ENCODE data around the gene HSD17B3. TPM values are rescaled to one million over a fixed set of nuclear protein-coding genes. Genes with fewer than 3 reads are reported as not detected.

HSD17B3 gene
- total RNA-seq, 1 donor from 2014 or later, result not detected

DNA sequence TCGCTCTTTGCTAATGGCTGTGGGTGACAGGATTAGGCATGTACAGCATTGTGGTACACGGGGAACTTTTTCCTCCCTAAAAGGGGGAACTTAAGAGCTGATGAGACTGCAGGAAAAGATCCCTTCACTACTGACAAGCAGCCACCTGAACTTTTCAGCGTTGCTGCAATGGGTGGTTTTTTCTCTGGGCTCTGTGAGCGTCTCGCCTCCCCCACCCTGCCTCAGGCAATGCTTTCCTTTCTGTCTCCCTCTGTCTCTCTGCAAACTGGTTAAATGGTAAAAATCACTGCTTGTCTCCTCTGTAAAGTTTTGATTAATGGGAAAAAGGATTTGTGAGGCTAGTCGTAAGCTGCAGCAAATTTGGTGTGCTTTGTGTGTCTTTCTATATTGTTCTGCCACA, 20.3 kb downstream of the HSD17B3 start:
- Mint-ChIP-seq H3K4me1 (no peaks in the 10 kb centered on the region), H3K9me3 (peaks cover 5% of the 10 kb centered on the region), H3K4me3 (no peak overlapping the region), H3K36me3 (ENCODE audit: low read depth) (peaks cover 2% of the 10 kb centered on the region), H3K27ac (no peak overlapping the region), H3K27me3 (no peaks in the 10 kb centered on the region)
- intact Hi-C loops (cut with micrococcal nuclease), result no loop called here
- DNase-seq, result no peak

DNA sequence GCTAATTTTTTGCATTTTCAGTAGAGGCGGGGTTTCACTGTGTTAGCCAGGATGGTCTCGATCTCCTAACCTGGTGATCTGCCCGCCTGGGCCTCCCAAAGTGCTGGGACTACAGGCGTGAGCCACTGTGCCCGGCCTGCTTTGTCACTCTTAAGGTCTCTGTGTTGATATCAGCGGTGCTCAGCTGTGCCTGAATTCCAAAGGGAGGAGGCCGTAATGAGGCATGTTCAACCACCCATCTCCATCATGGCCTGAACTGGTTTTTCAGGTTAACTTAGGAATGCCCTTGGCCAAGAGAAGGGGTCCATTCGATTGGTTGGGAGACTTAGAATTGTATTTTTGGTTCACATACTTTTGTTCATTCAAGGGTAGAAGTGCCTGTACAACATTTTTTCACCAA, 22.0 kb downstream of the HSD17B3 start:
- Mint-ChIP-seq H3K9me3 (peaks cover 6% of the 10 kb centered on the region), H3K4me1 (no peaks in the 10 kb centered on the region), H3K27me3 (no peaks in the 10 kb centered on the region), H3K27ac (no peak overlapping the region), H3K4me3 (no peak overlapping the region), H3K36me3 (ENCODE audit: low read depth) (no peaks in the 10 kb centered on the region)
- intact Hi-C loops (cut with micrococcal nuclease), result no loop called here
- DNase-seq, result no peak

- Mint-ChIP-seq H3K36me3 (ENCODE audit: low read depth) (no peaks in the 10 kb centered on the region), H3K27me3 (peaks cover 5% of the 10 kb centered on the region), H3K27ac (no peak overlapping the region), H3K9me3 (peaks cover 16% of the 10 kb centered on the region), H3K4me1 (no peaks in the 10 kb centered on the region), H3K4me3 (no peak overlapping the region)
- intact Hi-C loops (cut with micrococcal nuclease), result no loop called here
- no peak for DNase-seq
These were observed 27.0 kb downstream of the HSD17B3 start for GRCh38 chr9:96274939-96275338.

- intact Hi-C loops (cut with micrococcal nuclease), result no loop called here
- no peak overlapping the region for H3K27ac Mint-ChIP-seq
- no peak overlapping the region for H3K4me3 Mint-ChIP-seq
- no peaks in the 10 kb centered on the region for H3K4me1 Mint-ChIP-seq
- peaks cover 8% of the 10 kb centered on the region for H3K27me3 Mint-ChIP-seq
- H3K9me3 Mint-ChIP-seq, result peaks cover 10% of the 10 kb centered on the region
- no peaks in the 10 kb centered on the region for H3K36me3 Mint-ChIP-seq (ENCODE audit: low read depth)
- no peak for DNase-seq
These were observed 31.7 kb downstream of the HSD17B3 start for GRCh38 chr9:96270236-96270744.

GRCh38 chr9:96258967-96259366, 43.0 kb downstream of the HSD17B3 start:
- Mint-ChIP-seq H3K36me3 (ENCODE audit: low read depth) (no peaks in the 10 kb centered on the region), H3K4me3 (no peak overlapping the region), H3K4me1 (peaks cover 4% of the 10 kb centered on the region), H3K27ac (no peak overlapping the region), H3K9me3 (no peaks in the 10 kb centered on the region), H3K27me3 (peaks cover 15% of the 10 kb centered on the region)
- DNase-seq, result no peak
- intact Hi-C loops (cut with micrococcal nuclease), result no loop called here

DNA sequence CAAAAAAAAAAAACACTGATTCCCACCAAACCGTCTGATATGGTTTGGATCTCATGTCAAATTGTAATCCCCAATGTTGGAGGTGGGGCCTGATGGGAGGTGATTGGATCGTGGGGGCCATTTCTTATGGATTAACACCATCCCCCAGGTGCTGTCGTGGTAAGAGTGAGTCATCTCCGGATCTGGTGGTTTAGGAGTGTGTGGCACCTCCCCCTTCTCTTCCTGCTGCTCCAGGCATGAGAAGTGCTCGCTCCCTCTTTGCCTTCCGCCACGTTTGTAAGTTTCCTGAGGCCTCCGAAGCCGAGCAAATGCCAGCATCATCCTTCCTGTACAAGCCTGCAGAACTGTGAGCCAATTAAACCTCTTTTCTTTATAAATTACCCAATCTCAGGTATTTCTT, 45.2 kb downstream of the HSD17B3 start:
- intact Hi-C loops (cut with micrococcal nuclease), result no loop called here
- H3K27ac Mint-ChIP-seq, result no peak overlapping the region
- H3K4me3 Mint-ChIP-seq, result no peak overlapping the region
- H3K4me1 Mint-ChIP-seq, result peaks cover 4% of the 10 kb centered on the region
- H3K36me3 Mint-ChIP-seq (ENCODE audit: low read depth), result no peaks in the 10 kb centered on the region
- H3K9me3 Mint-ChIP-seq, result no peaks in the 10 kb centered on the region
- H3K27me3 Mint-ChIP-seq, result peaks cover 24% of the 10 kb centered on the region
- no peak for DNase-seq

- peaks cover 4% of the 10 kb centered on the region for H3K4me1 Mint-ChIP-seq
- no peaks in the 10 kb centered on the region for H3K36me3 Mint-ChIP-seq (ENCODE audit: low read depth)
- no peak for DNase-seq
- intact Hi-C loops (cut with micrococcal nuclease), result no loop called here
- peaks cover 27% of the 10 kb centered on the region for H3K27me3 Mint-ChIP-seq
- no peak overlapping the region for H3K27ac Mint-ChIP-seq
- no peak overlapping the region for H3K4me3 Mint-ChIP-seq
- no peaks in the 10 kb centered on the region for H3K9me3 Mint-ChIP-seq
These were observed 46.3 kb downstream of the HSD17B3 start for GRCh38 chr9:96255698-96256097.

DNA sequence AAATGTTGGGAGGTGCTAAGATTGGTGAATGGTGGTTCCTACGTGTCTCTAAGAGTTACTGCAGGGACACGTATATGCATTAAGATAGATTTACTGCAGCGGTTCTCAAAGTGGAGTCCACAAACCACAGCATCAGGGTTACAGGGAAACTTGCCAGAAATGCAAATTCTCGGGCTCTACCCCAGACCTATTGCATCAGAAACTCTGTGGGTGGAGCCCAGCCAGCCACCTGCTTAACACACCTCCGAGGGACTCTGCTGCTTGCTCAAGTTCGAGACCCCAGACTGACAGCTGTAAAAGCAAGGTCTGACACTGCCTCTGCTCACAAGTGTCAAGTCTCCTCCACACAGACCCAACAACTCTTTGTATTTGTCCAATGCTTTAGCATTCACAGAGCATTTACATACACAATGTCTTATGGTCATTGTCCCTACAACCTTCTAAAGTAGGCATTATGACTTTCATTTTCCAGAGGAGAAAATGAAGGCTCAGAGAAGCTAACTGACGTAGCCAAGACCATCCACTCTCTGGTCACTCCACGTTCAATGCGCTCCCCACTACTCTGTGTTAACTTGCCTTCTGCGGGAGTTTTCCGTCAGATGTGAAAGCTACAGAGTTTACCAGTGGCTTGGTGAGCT, 48.8 kb downstream of the HSD17B3 start:
- DNase-seq, result no peak
- intact Hi-C loops (cut with micrococcal nuclease), result no loop called here
- H3K4me1 Mint-ChIP-seq, result peaks cover 4% of the 10 kb centered on the region
- no peaks in the 10 kb centered on the region for H3K36me3 Mint-ChIP-seq (ENCODE audit: low read depth)
- H3K27ac Mint-ChIP-seq, result no peak overlapping the region
- peaks cover 29% of the 10 kb centered on the region for H3K27me3 Mint-ChIP-seq
- no peaks in the 10 kb centered on the region for H3K9me3 Mint-ChIP-seq
- H3K4me3 Mint-ChIP-seq, result no peak overlapping the region

GRCh38 chr9:96251451-96251850, 50.5 kb downstream of the HSD17B3 start:
- Mint-ChIP-seq H3K4me1 (no peaks in the 10 kb centered on the region), H3K36me3 (ENCODE audit: low read depth) (no peaks in the 10 kb centered on the region), H3K27ac (no peak overlapping the region), H3K9me3 (no peaks in the 10 kb centered on the region), H3K27me3 (peaks cover 30% of the 10 kb centered on the region), H3K4me3 (no peak overlapping the region)
- intact Hi-C loops (cut with micrococcal nuclease), result no loop called here
- DNase-seq, result no peak

GRCh38 chr9:96249746-96250145, 52.2 kb downstream of the HSD17B3 start:
- H3K27me3 Mint-ChIP-seq, result peaks cover 34% of the 10 kb centered on the region
- no peaks in the 10 kb centered on the region for H3K9me3 Mint-ChIP-seq
- H3K4me1 Mint-ChIP-seq, result no peaks in the 10 kb centered on the region

DNA sequence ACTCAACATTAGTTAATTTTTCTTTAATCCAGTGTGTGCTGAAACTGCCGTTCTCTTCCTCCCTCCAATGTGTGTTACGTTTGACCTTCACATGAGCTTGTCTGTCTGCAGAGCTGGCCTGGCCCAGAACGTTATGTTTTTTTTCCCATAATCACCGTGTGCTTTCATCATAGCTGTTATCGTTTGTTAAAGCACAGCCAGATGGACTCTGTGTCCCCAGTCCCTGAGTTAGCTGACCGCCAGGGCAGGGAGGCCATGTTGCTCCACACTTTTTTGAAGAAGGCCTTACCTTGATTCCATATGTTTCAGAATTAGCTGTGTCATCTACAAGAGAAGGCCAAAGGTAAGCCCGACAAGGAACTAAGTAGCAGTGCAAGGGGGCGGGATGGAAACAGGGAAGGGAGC, 55.7 kb downstream of the HSD17B3 start:
- DNase-seq, result no peak
- Mint-ChIP-seq H3K27ac (no peak overlapping the region), H3K9me3 (no peaks in the 10 kb centered on the region), H3K4me3 (no peak overlapping the region), H3K4me1 (peaks cover 4% of the 10 kb centered on the region), H3K27me3 (peaks cover 40% of the 10 kb centered on the region), H3K36me3 (ENCODE audit: low read depth) (no peaks in the 10 kb centered on the region)
- intact Hi-C loops (cut with micrococcal nuclease), result no loop called here

More at GRCh38 chr9:96249746-96250145, 52.2 kb downstream of the HSD17B3 start:
- Mint-ChIP-seq H3K36me3 (ENCODE audit: low read depth) (no peaks in the 10 kb centered on the region), H3K4me3 (no peak overlapping the region), H3K27ac (no peak overlapping the region)
- intact Hi-C loops (cut with micrococcal nuclease), result no loop called here
- DNase-seq, result no peak

DNA sequence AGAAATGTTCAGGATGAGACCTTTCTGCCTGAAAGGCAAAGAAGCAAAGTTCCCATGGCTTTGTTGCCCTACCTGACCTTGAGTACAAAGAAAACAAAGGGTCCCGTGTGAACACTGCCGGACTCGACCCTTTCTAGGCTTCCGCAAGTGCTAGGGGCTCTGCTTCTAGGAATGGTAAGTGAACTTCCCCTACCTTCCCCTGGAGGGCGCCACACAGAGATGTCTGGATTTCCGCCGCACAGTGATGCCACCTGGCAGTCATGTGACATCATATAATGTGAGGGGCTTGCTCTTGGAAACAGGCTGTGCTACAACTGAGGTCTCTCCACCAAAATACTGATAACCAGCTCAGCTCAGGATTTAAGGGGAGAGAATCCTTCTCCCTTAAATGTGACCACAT, 56.6 kb downstream of the HSD17B3 start:
- Mint-ChIP-seq H3K9me3 (no peaks in the 10 kb centered on the region), H3K4me1 (peaks cover 13% of the 10 kb centered on the region), H3K27ac (no peak overlapping the region)

GRCh38 chr9:96243778-96244177, 58.2 kb downstream of the HSD17B3 start:
- peaks cover 14% of the 10 kb centered on the region for H3K4me1 Mint-ChIP-seq
- H3K9me3 Mint-ChIP-seq, result no peaks in the 10 kb centered on the region
- intact Hi-C loops (cut with micrococcal nuclease), result no loop called here
- no peak overlapping the region for H3K4me3 Mint-ChIP-seq
- H3K27ac Mint-ChIP-seq, result no peak overlapping the region
- H3K27me3 Mint-ChIP-seq, result peaks cover 52% of the 10 kb centered on the region
- DNase-seq, result no peak
- H3K36me3 Mint-ChIP-seq (ENCODE audit: low read depth), result no peaks in the 10 kb centered on the region

More for the DNA sequence above, 56.6 kb downstream of the HSD17B3 start:
- no peak for DNase-seq
- Mint-ChIP-seq H3K27me3 (peaks cover 42% of the 10 kb centered on the region), H3K4me3 (no peak overlapping the region), H3K36me3 (ENCODE audit: low read depth) (no peaks in the 10 kb centered on the region)
- intact Hi-C loops (cut with micrococcal nuclease), result no loop called here

GRCh38 chr9:96242811-96243210, 59.2 kb downstream of the HSD17B3 start:
- peaks cover 14% of the 10 kb centered on the region for H3K4me1 Mint-ChIP-seq
- H3K27me3 Mint-ChIP-seq, result peaks cover 50% of the 10 kb centered on the region
- no peak overlapping the region for H3K27ac Mint-ChIP-seq
- no peak overlapping the region for H3K4me3 Mint-ChIP-seq
- DNase-seq, result no peak
- H3K9me3 Mint-ChIP-seq, result no peaks in the 10 kb centered on the region
- intact Hi-C loops (cut with micrococcal nuclease), result no loop called here
- no peaks in the 10 kb centered on the region for H3K36me3 Mint-ChIP-seq (ENCODE audit: low read depth)

- Mint-ChIP-seq H3K27me3 (peaks cover 61% of the 10 kb centered on the region), H3K9me3 (no peaks in the 10 kb centered on the region), H3K27ac (peak overlapping the region; percentile 70), H3K36me3 (ENCODE audit: low read depth) (no peaks in the 10 kb centered on the region), H3K4me3 (no peak overlapping the region), H3K4me1 (peaks cover 14% of the 10 kb centered on the region)
- intact Hi-C loops (cut with micrococcal nuclease), result loop anchor here (1.0 to 2.0 kb wide), 3 partner anchors 91 to 517 kb away; no protein-coding TSS in a partner anchor
- peak; percentile 82 for DNase-seq
These were observed 60.6 kb downstream of the HSD17B3 start for GRCh38 chr9:96241391-96241809.
